HG03469 (cell line): ENCODE results near the gene GPR37.

Experiments
- ATAC-seq: cut with Tn5 transposase; IDR thresholded peaks from one replicate; pipeline ENCODE4 v1.9.1; 2021; ENCODE audit warnings: mild to moderate bottlenecking, moderate library complexity, moderate number of reproducible peaks; ENCODE audit not compliant: unreplicated experiment

Gene GPR37

GRCh38 chr7:124737760-124738300 is 27.8 kb downstream of the GPR37 start:
- no peak for ATAC-seq

GRCh38 chr7:124728610-124729009 is 37.0 kb downstream of the GPR37 start:
- no peak for ATAC-seq

- no peak for ATAC-seq
Measured at GRCh38 chr7:124724507-124725192, 40.9 kb downstream of the GPR37 start.

DNA sequence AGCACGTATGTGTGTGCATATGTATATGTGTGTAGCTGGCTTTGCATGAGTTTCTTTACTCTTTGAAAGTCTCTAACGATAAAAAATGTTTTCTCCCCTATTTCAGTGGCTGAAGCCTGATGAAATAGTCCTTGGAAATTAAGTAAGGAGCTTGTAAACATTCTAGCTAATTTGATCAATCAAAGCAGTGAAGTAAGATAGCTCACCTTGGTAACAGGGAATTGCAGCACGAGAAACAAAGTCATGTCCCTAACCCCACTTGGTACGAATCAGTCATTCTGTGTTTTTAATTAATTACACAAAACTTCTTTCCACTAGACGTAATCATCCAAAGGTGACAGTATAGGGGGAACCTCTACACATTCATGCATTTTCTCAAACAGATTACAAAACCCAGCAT is 41.5 kb downstream of the GPR37 start:
- no peak for ATAC-seq

DNA sequence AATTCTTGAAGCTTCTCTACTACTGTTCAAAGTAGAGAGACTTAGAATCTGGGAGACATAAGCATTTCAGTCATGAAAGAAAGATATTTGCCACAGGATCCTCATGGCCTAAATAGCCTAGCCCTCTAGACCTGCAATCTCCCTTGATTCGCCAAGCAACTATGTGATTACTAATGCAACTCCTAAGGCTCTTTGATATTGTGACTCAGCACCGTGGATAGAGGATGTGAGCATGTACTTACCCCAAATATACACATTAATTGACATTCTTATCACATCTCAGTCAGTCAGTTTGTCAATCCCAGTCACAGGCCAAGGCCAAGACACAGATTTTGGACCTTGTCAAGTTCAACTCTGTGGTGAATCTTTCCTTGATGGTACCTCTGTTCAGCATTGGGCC is 42.6 kb downstream of the GPR37 start:
- ATAC-seq = no peak

GRCh38 chr7:124722292-124722691 is 43.3 kb downstream of the GPR37 start:
- no peak for ATAC-seq

GRCh38 chr7:124720195-124720594 is 45.4 kb downstream of the GPR37 start:
- no peak for ATAC-seq

- ATAC-seq = no peak
Measured at GRCh38 chr7:124718032-124718766, 47.4 kb downstream of the GPR37 start.

DNA sequence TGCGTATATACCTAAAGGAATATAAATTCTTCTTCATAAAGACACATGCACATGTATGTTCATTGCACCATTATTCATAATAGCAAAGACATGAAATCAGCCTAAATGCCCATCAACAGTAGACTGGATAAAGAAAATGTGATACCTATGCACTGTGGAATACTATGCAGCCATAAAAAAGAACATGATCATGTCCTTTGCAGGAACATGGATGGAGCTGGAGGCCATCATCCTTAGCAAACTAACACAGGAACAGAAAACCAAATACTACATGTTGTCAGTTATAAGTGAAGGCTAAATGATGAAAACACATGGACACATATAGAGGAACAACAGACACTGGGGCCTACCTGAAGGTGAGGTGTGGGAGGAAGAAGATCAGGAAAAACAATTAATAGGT is 48.7 kb downstream of the GPR37 start:
- ATAC-seq = no peak

DNA sequence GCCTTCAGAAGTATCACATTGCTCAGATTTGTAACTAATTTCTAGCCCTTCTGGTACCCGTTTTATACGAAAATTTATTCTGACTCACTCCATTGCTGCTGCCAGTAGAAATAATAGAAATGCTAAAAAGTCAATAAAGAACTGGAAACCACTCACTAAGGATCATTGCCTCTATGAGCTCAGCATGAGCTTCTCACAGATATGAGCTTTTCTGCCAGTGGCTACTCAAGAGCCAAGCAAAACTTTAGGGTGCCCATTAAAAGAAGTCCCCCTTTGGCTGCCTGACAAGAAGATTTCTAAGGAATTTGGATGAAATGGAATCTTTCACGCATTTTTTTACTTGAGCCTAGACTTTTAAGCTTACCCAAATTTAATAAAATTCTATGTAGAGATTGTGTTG is 52.5 kb downstream of the GPR37 start:
- ATAC-seq = no peak

DNA sequence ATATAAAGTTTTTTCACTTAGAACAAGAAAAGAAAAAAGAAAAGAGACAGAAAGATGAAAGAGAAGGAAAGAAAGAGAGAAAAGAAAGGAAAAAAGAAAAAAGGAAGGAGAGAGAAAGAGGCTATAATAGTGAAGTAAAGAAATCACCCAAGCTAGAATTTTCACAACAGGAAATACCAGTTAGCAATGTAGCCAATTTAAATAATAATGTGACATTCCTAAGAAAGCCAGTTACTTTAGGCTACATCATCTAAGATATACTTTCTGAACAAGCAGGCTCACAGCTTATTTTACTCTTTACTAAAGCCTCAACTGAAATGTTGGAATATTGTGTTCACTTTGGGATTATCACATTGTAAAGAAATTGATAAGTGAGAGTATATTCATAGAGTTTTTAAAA is 53.6 kb downstream of the GPR37 start:
- ATAC-seq = no peak

- no peak for ATAC-seq
Measured at GRCh38 chr7:124702385-124702784, 63.2 kb downstream of the GPR37 start.

- ATAC-seq = no peak
Measured at GRCh38 chr7:124701955-124702354, 63.6 kb downstream of the GPR37 start.

DNA sequence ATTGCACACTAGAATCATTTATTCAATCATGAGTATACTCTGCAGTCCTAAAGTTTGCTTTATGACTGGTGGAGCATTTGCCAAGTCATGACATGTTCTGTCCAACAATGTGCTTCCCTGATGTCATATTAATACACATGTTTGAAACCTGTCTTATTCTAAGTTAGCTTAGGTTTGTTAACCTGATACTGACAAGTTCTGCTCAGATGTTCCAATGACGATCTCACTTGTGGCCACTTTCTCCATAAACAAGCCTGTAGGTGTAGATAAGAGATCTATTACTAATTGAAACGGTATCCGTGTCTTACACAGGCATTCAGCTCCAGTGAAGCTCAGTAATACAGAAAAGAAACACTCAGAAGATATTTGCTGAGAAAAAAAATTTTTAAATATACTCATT is 64.9 kb downstream of the GPR37 start:
- ATAC-seq = no peak

DNA sequence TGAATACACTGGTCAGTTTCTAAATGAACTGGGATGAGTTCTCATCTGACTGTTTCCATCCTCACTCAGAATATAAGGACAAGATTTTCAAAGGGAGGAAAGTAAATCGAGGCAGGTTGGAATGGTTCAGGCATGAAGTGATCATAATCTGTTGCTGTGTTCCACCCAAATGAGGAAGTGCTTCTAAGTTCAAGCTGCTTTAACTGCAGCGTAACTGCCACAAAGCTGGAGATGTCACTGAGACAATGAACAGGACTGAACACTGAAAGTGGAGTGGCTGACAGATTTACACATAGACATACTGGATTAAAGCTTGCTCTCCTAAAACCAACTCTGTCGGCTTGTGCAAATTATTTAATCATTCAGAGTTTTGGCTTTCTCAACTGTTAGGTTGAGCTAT is 66.6 kb downstream of the GPR37 start:
- ATAC-seq = no peak

DNA sequence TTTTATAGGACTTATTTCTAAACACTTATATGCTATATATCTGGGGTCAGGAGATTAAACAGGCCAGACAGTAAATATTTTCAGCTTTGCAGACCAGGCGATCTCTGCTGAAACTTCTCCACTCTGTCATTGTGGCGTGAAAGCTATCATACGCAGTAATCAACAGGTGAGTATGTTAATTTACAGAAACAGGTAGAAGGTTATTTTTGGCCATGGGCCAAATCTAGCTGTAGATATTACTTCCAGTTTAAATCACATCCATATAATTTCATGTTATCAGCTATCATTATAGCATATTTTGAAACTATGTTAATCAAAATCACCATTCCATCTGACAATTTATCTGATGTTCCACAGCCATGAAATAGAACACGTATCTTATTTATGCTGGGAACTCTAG is 67.8 kb downstream of the GPR37 start:
- ATAC-seq = no peak
